GM23338 (cell line): Measurements from ENCODE around the gene ETV6. TPM values are rescaled to one million over a fixed set of nuclear protein-coding genes. Genes with fewer than 3 reads are reported as not detected.

Experiments
- ATAC-seq: fragments of 200-7000 bp; cut with Tn5 transposase; 3 replicates; pipeline ENCODE4 v1.9.1; 2020
- DNase-seq: peaks from one replicate; pipeline ENCODE4 v3.0.0-alpha.2; 2015; ENCODE audit warnings: low spot score
- H2AFZ ChIP-seq: fragments of 200-600 bp; sonication (generic); 2 replicates; pipeline ENCODE4 v1.8.0; 2016; ENCODE audit warnings: antibody characterized with exemption, mild to moderate bottlenecking, moderate library complexity
- H3F3A ChIP-seq: fragments of 200-600 bp; sonication (generic); replicated peaks from 2 replicates; pipeline ENCODE4 v1.8.0; 2017; ENCODE audit warnings: antibody characterized with exemption, mixed run types, low read depth
- H3K27ac ChIP-seq: fragments of 200-600 bp; sonication (generic); 2 replicates; pipeline ENCODE4 v1.6.1; 2016; ENCODE audit warnings: low read depth
- H3K27me3 ChIP-seq: fragments of 200-600 bp; sonication (generic); 2 replicates; pipeline ENCODE4 v1.8.0; 2016; ENCODE audit warnings: mild to moderate bottlenecking, mixed run types, moderate library complexity; ENCODE audit not compliant: insufficient read depth
- H3K36me3 ChIP-seq: fragments of 200-600 bp; sonication (generic); 2 replicates; pipeline ENCODE4 v1.8.0; 2016; ENCODE audit warnings: mild to moderate bottlenecking; ENCODE audit not compliant: insufficient read depth
- H3K4me1 ChIP-seq: fragments of 200-600 bp; sonication (generic); 2 replicates; pipeline ENCODE4 v1.8.0; 2016; ENCODE audit warnings: mild to moderate bottlenecking, moderate library complexity; ENCODE audit not compliant: insufficient read depth
- H3K4me2 ChIP-seq: fragments of 200-600 bp; sonication (generic); 2 replicates; pipeline ENCODE4 v1.7.1; 2017; ENCODE audit warnings: mixed run types
- H3K4me3 ChIP-seq: fragments of 200-600 bp; sonication (generic); 2 replicates; pipeline ENCODE4 v1.6.1; 2016; ENCODE audit warnings: mixed run types
- H3K79me2 ChIP-seq: fragments of 200-600 bp; sonication (generic); replicated peaks from 2 replicates; pipeline ENCODE4 v1.8.0; 2017; ENCODE audit warnings: mild to moderate bottlenecking; ENCODE audit not compliant: insufficient read depth
- H3K9me2 ChIP-seq: fragments of 200-600 bp; sonication (generic); 2 replicates; pipeline ENCODE4 v1.8.0; 2017; ENCODE audit not compliant: insufficient read depth
- H4K20me1 ChIP-seq: fragments of 200-600 bp; sonication (generic); replicated peaks from 2 replicates; pipeline ENCODE4 v1.8.0; 2017; ENCODE audit warnings: mild to moderate bottlenecking; ENCODE audit not compliant: insufficient read depth
- H3K27ac Mint-ChIP-seq: 2 replicates; pipeline ENCODE4 v1.8.0; 2020; ENCODE audit warnings: inconsistent platforms, mild to moderate bottlenecking, moderate library complexity, mixed read lengths
- H3K27me3 Mint-ChIP-seq: 3 replicates; pipeline ENCODE4 v1.8.0; 2022; ENCODE audit warnings: low read depth, mild to moderate bottlenecking, moderate library complexity, mixed read lengths, inconsistent platforms; ENCODE audit not compliant: insufficient read depth, poor library complexity
- H3K36me3 Mint-ChIP-seq: 3 replicates; pipeline ENCODE4 v1.8.0; 2021; ENCODE audit warnings: low read depth, mild to moderate bottlenecking, inconsistent platforms, moderate library complexity, mixed read lengths
- H3K4me1 Mint-ChIP-seq: 3 replicates; pipeline ENCODE4 v1.8.0; 2020; ENCODE audit warnings: mild to moderate bottlenecking, inconsistent platforms, mixed read lengths
- H3K4me3 Mint-ChIP-seq: 3 replicates; pipeline ENCODE4 v1.8.0; 2021; ENCODE audit warnings: moderate library complexity, mild to moderate bottlenecking, inconsistent platforms, mixed read lengths
- H3K9me3 Mint-ChIP-seq: 3 replicates; pipeline ENCODE4 v1.8.0; 2020; ENCODE audit warnings: moderate library complexity, mild to moderate bottlenecking, inconsistent platforms, mixed read lengths
- CREB1 ChIP-seq: fragments of 250-450 bp; sonication (Bioruptor Pico); IDR thresholded peaks from 2 replicates; pipeline ENCODE4 v1.5.0; 2020; ENCODE audit warnings: low read depth, mild to moderate bottlenecking, moderate library complexity
- EZH2 ChIP-seq: fragments of 200-600 bp; sonication (generic); IDR thresholded peaks from one replicate; pipeline ENCODE4 v1.8.0; 2017; ENCODE audit warnings: antibody characterized with exemption, mild to moderate bottlenecking, low read depth; ENCODE audit not compliant: unreplicated experiment
- EZH2phosphoT487 ChIP-seq: fragments of 200-600 bp; sonication (generic); IDR thresholded peaks from one replicate; pipeline ENCODE4 v1.8.1; 2018; ENCODE audit warnings: antibody characterized with exemption; ENCODE audit not compliant: unreplicated experiment
- JUNB ChIP-seq: IDR thresholded peaks from one replicate; pipeline ENCODE4 v1.6.1; 2016; ENCODE audit warnings: antibody characterized with exemption; ENCODE audit not compliant: unreplicated experiment
- NANOG ChIP-seq: IDR thresholded peaks from 2 replicates; pipeline ENCODE4 v1.6.1; 2016; ENCODE audit warnings: antibody characterized with exemption, borderline replicate concordance
- POLR2AphosphoS5 ChIP-seq: IDR thresholded peaks from 2 replicates; pipeline ENCODE4 v1.6.1; 2016; ENCODE audit warnings: antibody characterized with exemption, low read depth
- REST ChIP-seq: IDR thresholded peaks from one replicate; pipeline ENCODE4 v1.6.1; 2018; ENCODE audit warnings: antibody characterized with exemption; ENCODE audit not compliant: unreplicated experiment
- STAT1 ChIP-seq: IDR thresholded peaks from one replicate; pipeline ENCODE4 v1.6.1; 2016; ENCODE audit warnings: antibody characterized with exemption; ENCODE audit not compliant: unreplicated experiment
- ZNF114 ChIP-seq: fragments of 250-450 bp; sonication (Bioruptor Pico); IDR thresholded peaks from 2 replicates; pipeline ENCODE4 v1.5.0; 2020; ENCODE audit warnings: mild to moderate bottlenecking, moderate library complexity
- ZNF331 ChIP-seq: fragments of 250-450 bp; sonication (Bioruptor Pico); IDR thresholded peaks from 2 replicates; pipeline ENCODE4 v1.5.0; 2020; ENCODE audit warnings: low read depth, mild to moderate bottlenecking, moderate library complexity
- polyA plus RNA-seq: library from polyadenylated mRNA; unstranded; fragments of >200 nt; fragmentation: Nextera tagmentation; extraction: Ambion mirVana; gene quantifications from 2 replicates; pipeline ENCODE4 v1.2.1, GENCODE V29; 2016
- total RNA-seq: library from RNA; depleted of rRNA; stranded (reverse); fragments of >200 nt; shearing (Covaris generic); gene quantifications from 2 replicates; pipeline ENCODE4 v1.2.3, GENCODE V29; 2014
- TF ChIP-seq, protein P1 (sequence below): fragments of 250-450 bp; sonication (Bioruptor Pico); IDR thresholded peaks from 2 replicates; pipeline ENCODE4 v1.5.0; 2020; ENCODE audit warnings: mild to moderate bottlenecking, moderate library complexity
- TF ChIP-seq, protein P2 (sequence below): IDR thresholded peaks from 2 replicates; pipeline ENCODE4 v1.6.1; 2016; ENCODE audit warnings: antibody characterized with exemption
- TF ChIP-seq, protein P3 (sequence below), 2 experiments: fragments of 200-600 bp in 1 of 2; sonication (generic) in 1 of 2; conservative IDR thresholded peaks; 2 replicates each; pipeline versions ENCODE4 v1.5.1 to v1.6.1; 2016 to 2017; ENCODE audit warnings: antibody characterized with exemption in 2 of 2, low read depth in 2 of 2, mild to moderate bottlenecking in 2 of 2, moderate library complexity in 1 of 2

The ETV6 gene
- total and polyA plus RNA-seq, 2 experiments from 2014 or later, result 7.5 to 15.1 TPM

- DNase-seq, result no peak
- Histone ChIP-seq H3K79me2 (0 out of 2 replicates have a peak, but pooled peaks cover 4% of the 10 kb centered on the region), H3K27me3 (no peaks in the 10 kb centered on the region), H3K36me3 (no peaks in the 10 kb centered on the region), H4K20me1 (no peaks in the 10 kb centered on the region), H3K27ac (no peak overlapping the region), H2AFZ (no peak overlapping the region), H3K9me2 (no peaks in the 10 kb centered on the region), H3K4me2 (no peak overlapping the region), H3F3A (no peaks in the 10 kb centered on the region), H3K4me3 (no peak overlapping the region), H3K4me1 (peaks cover 8% of the 10 kb centered on the region)
- Mint-ChIP-seq H3K9me3 (no peaks in the 10 kb centered on the region), H3K27me3 (peaks cover 4% of the 10 kb centered on the region), H3K4me3 (no peak overlapping the region), H3K27ac (peak overlapping the region; percentile 64; the same call in 1 of the 2 replicates), H3K4me1 (peaks cover 49% of the 10 kb centered on the region), H3K36me3 (no peaks in the 10 kb centered on the region)
- TF ChIP-seq ZNF331 (CRISPR knock-in tag), result no peak
- TF ChIP-seq, protein P1, sequence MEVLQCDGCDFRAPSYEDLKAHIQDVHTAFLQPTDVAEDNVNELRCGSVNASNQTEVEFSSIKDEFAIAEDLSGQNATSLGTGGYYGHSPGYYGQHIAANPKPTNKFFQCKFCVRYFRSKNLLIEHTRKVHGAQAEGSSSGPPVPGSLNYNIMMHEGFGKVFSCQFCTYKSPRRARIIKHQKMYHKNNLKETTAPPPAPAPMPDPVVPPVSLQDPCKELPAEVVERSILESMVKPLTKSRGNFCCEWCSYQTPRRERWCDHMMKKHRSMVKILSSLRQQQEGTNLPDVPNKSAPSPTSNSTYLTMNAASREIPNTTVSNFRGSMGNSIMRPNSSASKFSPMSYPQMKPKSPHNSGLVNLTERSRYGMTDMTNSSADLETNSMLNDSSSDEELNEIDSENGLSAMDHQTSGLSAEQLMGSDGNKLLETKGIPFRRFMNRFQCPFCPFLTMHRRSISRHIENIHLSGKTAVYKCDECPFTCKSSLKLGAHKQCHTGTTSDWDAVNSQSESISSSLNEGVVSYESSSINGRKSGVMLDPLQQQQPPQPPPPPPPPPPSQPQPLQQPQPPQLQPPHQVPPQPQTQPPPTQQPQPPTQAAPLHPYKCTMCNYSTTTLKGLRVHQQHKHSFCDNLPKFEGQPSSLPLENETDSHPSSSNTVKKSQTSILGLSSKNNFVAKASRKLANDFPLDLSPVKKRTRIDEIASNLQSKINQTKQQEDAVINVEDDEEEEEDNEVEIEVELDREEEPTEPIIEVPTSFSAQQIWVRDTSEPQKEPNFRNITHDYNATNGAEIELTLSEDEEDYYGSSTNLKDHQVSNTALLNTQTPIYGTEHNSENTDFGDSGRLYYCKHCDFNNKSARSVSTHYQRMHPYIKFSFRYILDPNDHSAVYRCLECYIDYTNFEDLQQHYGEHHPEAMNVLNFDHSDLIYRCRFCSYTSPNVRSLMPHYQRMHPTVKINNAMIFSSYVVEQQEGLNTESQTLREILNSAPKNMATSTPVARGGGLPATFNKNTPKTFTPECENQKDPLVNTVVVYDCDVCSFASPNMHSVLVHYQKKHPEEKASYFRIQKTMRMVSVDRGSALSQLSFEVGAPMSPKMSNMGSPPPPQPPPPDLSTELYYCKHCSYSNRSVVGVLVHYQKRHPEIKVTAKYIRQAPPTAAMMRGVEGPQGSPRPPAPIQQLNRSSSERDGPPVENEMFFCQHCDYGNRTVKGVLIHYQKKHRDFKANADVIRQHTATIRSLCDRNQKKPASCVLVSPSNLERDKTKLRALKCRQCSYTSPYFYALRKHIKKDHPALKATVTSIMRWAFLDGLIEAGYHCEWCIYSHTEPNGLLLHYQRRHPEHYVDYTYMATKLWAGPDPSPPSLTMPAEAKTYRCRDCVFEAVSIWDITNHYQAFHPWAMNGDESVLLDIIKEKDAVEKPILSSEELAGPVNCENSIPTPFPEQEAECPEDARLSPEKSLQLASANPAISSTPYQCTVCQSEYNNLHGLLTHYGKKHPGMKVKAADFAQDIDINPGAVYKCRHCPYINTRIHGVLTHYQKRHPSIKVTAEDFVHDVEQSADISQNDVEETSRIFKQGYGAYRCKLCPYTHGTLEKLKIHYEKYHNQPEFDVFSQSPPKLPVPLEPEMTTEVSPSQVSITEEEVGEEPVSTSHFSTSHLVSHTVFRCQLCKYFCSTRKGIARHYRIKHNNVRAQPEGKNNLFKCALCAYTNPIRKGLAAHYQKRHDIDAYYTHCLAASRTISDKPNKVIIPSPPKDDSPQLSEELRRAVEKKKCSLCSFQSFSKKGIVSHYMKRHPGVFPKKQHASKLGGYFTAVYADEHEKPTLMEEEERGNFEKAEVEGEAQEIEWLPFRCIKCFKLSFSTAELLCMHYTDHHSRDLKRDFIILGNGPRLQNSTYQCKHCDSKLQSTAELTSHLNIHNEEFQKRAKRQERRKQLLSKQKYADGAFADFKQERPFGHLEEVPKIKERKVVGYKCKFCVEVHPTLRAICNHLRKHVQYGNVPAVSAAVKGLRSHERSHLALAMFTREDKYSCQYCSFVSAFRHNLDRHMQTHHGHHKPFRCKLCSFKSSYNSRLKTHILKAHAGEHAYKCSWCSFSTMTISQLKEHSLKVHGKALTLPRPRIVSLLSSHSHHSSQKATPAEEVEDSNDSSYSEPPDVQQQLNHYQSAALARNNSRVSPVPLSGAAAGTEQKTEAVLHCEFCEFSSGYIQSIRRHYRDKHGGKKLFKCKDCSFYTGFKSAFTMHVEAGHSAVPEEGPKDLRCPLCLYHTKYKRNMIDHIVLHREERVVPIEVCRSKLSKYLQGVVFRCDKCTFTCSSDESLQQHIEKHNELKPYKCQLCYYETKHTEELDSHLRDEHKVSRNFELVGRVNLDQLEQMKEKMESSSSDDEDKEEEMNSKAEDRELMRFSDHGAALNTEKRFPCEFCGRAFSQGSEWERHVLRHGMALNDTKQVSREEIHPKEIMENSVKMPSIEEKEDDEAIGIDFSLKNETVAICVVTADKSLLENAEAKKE (CRISPR knock-in tag), result no peak
- TF ChIP-seq POLR2AphosphoS5, result no peak
- no peak for TF ChIP-seq EZH2
- TF ChIP-seq STAT1, result no peak
- no peak for TF ChIP-seq EZH2phosphoT487
- TF ChIP-seq, protein P2, sequence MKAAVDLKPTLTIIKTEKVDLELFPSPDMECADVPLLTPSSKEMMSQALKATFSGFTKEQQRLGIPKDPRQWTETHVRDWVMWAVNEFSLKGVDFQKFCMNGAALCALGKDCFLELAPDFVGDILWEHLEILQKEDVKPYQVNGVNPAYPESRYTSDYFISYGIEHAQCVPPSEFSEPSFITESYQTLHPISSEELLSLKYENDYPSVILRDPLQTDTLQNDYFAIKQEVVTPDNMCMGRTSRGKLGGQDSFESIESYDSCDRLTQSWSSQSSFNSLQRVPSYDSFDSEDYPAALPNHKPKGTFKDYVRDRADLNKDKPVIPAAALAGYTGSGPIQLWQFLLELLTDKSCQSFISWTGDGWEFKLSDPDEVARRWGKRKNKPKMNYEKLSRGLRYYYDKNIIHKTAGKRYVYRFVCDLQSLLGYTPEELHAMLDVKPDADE, result no peak
- TF ChIP-seq ZNF114 (CRISPR knock-in tag), result no peak
- no peak for TF ChIP-seq NANOG
- TF ChIP-seq, protein P3, sequence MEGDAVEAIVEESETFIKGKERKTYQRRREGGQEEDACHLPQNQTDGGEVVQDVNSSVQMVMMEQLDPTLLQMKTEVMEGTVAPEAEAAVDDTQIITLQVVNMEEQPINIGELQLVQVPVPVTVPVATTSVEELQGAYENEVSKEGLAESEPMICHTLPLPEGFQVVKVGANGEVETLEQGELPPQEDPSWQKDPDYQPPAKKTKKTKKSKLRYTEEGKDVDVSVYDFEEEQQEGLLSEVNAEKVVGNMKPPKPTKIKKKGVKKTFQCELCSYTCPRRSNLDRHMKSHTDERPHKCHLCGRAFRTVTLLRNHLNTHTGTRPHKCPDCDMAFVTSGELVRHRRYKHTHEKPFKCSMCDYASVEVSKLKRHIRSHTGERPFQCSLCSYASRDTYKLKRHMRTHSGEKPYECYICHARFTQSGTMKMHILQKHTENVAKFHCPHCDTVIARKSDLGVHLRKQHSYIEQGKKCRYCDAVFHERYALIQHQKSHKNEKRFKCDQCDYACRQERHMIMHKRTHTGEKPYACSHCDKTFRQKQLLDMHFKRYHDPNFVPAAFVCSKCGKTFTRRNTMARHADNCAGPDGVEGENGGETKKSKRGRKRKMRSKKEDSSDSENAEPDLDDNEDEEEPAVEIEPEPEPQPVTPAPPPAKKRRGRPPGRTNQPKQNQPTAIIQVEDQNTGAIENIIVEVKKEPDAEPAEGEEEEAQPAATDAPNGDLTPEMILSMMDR (conservative IDR thresholded peaks at IDR 0.05; ENCODE audit: low read depth in 2 of 2), result no peak
- TF ChIP-seq JUNB, result no peak
- TF ChIP-seq CREB1 (CRISPR knock-in tag), result no peak
- no peak for TF ChIP-seq REST
- no peak for ATAC-seq
These were observed 79.5 kb downstream of the ETV6 start for GRCh38 chr12:11729008-11729407.
